Mesodermal cell (in vitro differentiated cells): ENCODE results near the gene FOXL2.

ENCODE experiments used
- H3K27ac ChIP-seq: 2 replicates; pipeline ENCODE4 v1.7.0; 2013; ENCODE audit warnings: mild to moderate bottlenecking, low read depth, low read length, moderate library complexity; ENCODE audit not compliant: severe bottlenecking
- H3K36me3 ChIP-seq: 2 replicates; pipeline ENCODE4 v1.7.1; 2013; ENCODE audit warnings: mild to moderate bottlenecking, low read length, moderate library complexity; ENCODE audit not compliant: control insufficient read depth, insufficient read depth
- H3K4me1 ChIP-seq: one replicate; pipeline ENCODE4 v1.7.1; 2013; ENCODE audit warnings: mild to moderate bottlenecking, low read length; ENCODE audit not compliant: insufficient read depth, control insufficient read depth, poor library complexity, severe bottlenecking
- H3K4me3 ChIP-seq: 2 replicates; pipeline ENCODE4 v1.7.0; 2013; ENCODE audit warnings: low read length, control low read depth, mild to moderate bottlenecking; ENCODE audit not compliant: insufficient read depth, poor library complexity, severe bottlenecking; ENCODE audit errors: extremely low read depth
- H3K9me3 ChIP-seq: 2 replicates; pipeline ENCODE4 v1.7.1; 2013; ENCODE audit warnings: mild to moderate bottlenecking, low read length, moderate library complexity; ENCODE audit not compliant: control insufficient read depth
- WGBS, 2 experiments: methylation state at CpG; one replicate each; pipeline ENCODE4 v1.1.5; 2013; ENCODE audit warnings: missing lambda C conversion rate in 2 of 2; ENCODE audit not compliant: insufficient coverage in 2 of 2; 5-methylcytosine and 5-hydroxymethylcytosine counted together

FOXL2 gene

DNA sequence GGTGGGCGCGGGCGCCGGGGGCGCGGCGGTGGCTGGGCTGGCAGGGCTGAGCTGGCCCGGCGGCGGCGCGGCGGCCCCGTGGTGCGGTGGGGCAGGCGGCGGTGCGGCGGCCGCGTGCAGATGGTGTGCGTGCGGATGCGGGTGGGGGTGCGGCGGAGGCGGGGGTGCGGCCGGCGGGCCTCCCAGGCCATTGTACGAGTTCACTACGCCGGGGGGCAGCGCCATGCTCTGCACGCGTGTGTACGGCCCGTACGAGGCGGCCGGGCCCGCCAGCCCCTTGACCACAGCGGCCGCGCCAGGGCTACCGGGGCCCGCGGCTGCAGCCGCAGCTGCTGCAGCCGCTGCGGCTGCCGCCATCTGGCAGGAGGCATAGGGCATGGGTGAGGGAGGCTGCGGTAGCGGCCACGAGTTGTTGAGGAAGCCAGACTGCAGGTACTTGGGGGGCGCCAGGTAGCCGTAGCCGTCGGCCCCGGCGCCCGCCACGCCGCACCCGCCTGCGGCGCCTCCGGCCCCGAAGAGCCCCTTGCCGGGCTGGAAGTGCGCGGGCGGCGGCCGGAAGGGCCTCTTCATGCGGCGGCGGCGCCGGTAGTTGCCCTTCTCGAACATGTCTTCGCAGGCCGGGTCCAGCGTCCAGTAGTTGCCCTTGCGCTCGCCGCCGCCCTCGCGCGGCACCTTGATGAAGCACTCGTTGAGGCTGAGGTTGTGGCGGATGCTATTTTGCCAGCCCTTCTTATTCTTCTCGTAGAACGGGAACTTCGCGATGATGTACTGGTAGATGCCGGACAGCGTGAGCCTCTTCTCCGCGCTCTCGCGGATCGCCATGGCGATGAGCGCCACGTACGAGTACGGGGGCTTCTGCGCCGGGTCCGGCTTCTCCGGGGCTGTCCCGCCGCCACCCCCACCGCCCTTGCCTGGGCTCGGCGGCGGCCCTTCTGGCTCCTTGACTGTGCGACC is 951 bp downstream of the FOXL2 start:
- Histone ChIP-seq H3K36me3 (no peaks in the 10 kb centered on the region), H3K4me3 (peak overlapping the region; percentile 41), H3K9me3 (no peaks in the 10 kb centered on the region), H3K27ac (no peak overlapping the region), H3K4me1 (peaks cover 21% of the 10 kb centered on the region)
- 1 to 2% methylated on average over 70 to 91 of the region's 120 CpGs for WGBS, 2 experiments

DNA sequence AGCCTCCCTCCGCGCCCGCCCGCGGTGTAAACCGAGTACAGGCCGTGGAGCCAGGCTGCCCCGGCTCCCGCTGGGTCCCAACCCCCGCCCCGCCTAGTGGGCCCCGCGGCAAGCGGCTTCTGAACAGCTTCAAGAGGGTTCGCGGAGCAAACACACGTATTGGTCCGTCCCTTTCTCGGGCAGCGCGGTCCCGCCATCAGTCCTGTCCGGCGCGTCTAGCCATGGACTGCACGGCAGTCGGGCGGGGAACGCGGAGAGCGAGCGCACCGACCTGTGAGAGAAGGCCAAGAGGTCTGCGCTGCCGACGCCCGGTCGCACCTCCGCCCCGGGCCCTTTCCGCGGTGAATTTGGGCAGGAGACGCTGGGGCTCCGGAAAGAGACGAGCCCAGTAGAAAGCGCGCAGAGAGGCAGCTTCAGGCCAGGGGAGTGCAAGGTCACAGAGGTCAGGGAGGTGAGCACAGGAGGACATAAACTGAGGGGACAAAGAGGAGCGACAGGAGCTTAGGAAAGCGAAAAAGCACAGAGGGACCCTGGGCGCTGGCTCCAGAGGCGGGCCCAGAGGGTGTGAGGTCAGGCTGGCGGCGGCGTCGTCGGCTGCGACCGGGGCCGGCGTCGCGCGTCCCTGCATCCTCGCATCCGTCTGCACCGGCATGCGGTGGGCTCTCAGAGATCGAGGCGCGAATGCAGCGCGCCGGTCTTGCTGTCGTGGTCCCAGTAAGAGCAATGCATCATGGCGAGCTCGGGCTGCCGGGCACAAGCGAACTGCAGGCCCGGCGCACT is 1.8 kb downstream of the FOXL2 start:
- H3K4me3 ChIP-seq: peak overlapping the region; percentile 27
- peaks cover 24% of the 10 kb centered on the region for H3K4me1 ChIP-seq
- H3K36me3 ChIP-seq: no peaks in the 10 kb centered on the region
- 2% methylated on average over 63 to 71 of the region's 80 CpGs for WGBS, 2 experiments
- H3K27ac ChIP-seq: no peak overlapping the region
- H3K9me3 ChIP-seq: no peaks in the 10 kb centered on the region

DNA sequence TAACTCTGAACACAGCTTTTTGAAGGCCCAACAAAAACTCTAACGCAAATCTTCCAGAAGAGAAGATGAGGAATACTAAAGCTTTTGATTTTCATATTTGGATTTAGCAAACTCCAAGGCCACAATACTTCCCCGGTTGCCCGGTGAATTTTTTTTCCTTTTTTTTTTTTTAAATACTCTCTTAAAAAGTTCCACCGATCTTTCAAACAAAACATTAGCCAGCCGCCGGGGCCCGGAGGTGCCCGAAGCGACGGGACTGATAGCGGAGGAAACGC is 2.3 kb downstream of the FOXL2 start:
- Histone ChIP-seq H3K4me1 (peaks cover 24% of the 10 kb centered on the region), H3K36me3 (no peaks in the 10 kb centered on the region), H3K4me3 (peak overlapping the region; percentile 27), H3K27ac (no peak overlapping the region), H3K9me3 (no peaks in the 10 kb centered on the region)
- 0% methylated on average over 3 of the region's 12 CpGs for WGBS, 2 experiments

DNA sequence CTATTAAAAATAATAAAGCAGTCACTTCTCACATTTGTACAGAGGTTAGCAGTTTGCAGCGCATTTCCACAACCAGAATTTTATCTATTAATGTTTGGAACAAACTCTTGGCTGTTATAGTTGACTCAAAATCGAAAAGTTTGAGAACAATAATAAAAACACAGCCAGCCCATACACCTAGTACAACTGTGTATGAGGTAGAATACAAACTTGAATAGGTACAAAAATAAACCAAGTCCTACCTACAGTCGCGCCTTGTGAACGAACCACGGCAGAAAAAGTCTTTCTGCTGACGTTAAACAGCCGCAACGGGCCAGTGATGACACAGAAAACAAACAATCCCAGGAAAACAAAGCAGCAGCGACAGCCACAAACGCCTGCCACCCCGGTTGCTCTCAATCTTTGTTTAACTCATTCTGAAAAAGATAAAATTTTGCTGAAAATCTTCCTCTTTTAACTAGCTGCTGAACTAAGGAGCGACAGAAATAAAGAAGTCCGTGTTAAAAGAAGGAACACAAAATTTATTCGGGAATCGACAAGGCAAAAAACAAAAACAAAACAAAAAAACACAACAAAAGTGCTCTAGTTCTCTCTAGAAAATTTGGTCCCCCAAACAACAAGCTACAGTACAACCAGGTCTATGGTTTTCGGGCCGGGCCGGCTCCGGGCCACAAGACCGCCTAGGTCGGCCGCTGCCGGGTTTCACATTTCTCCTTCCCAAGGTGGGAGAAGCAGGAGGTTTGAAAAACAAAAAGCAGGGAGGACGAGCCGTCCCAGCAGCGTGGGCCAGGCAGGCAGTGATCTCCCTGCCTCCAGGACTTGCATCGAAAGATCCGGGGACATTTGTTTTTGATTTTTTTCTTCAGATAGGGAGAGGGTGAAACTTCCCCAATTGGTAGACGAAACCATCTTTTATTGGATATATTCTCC is 2.9 kb downstream of the FOXL2 start:
- 0 to 2% methylated on average over 7 to 20 of the region's 30 CpGs for WGBS, 2 experiments
- no peaks in the 10 kb centered on the region for H3K36me3 ChIP-seq
- H3K4me3 ChIP-seq: peak overlapping the region; percentile 27

DNA sequence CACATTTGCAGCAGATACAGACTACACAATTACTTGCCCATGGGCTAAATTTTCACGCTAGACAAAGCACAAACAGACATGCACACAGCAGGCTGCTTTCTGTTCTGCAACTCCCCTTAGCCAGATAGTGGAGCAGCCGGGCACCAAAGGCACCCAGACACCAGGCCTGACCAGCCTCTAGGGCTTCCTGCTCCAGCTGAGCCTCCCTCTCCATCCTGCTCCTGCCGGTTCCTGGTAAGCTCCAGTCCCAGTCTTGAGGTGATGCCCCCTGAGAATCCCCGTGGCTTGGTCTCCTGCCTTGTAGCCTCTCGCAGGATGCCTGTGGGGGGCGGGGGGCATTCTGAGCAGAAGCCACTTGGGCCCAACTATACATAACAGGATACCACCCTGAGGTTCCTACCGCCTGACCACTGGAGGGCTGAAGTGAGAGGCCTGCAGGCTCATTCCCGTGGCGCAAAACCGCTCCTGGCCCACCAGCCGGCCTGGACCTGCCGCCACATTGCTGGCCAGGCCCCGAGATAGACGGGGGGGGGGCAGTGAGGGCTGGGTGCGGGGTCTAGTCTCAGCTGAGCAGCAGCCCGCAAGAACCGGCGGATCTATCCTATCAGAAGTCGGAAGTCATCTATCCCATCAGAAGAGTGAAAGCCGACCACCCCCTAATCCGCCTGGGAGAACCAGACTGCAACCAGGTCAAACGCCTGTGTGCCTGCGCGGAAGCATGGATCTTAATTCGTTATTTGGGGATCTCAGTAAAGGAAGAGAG is 3.9 kb downstream of the FOXL2 start:
- 12 to 28% methylated on average over 8 to 12 of the region's 25 CpGs for WGBS, 2 experiments
- no peak overlapping the region for H3K4me3 ChIP-seq
- no peak overlapping the region for H3K27ac ChIP-seq
- H3K9me3 ChIP-seq: no peaks in the 10 kb centered on the region
- H3K36me3 ChIP-seq: no peaks in the 10 kb centered on the region
- peaks cover 26% of the 10 kb centered on the region for H3K4me1 ChIP-seq

More for the DNA sequence above, 2.9 kb downstream of the FOXL2 start:
- no peak overlapping the region for H3K27ac ChIP-seq
- H3K4me1 ChIP-seq: peaks cover 24% of the 10 kb centered on the region
- H3K9me3 ChIP-seq: no peaks in the 10 kb centered on the region

DNA sequence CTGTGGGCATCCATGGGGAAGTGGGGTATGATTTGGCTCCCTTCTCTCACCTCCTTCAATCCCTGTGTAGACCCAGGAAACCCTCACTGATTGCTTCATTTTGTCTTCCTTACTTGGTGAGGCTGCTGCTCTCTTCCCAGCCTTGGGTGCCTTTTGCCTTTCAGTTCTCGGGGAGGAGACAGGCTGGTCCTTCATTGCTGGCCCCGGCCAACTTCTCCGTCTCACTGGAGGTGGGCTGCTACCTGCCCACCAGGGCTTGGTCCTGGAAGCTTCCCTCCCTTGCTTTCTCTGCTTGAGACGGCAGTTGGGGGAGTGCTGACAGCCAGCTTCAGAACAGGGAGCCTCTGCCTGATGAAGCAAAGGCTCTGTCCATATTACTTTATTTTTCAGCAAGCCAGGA is 4.7 kb downstream of the FOXL2 start:
- peaks cover 31% of the 10 kb centered on the region for H3K4me1 ChIP-seq
- H3K4me3 ChIP-seq: no peak overlapping the region
- WGBS, 2 experiments: 81 to 85% methylated on average over 4 of the region's 4 CpGs
- no peaks in the 10 kb centered on the region for H3K36me3 ChIP-seq
- H3K9me3 ChIP-seq: no peaks in the 10 kb centered on the region
- H3K27ac ChIP-seq: no peak overlapping the region

DNA sequence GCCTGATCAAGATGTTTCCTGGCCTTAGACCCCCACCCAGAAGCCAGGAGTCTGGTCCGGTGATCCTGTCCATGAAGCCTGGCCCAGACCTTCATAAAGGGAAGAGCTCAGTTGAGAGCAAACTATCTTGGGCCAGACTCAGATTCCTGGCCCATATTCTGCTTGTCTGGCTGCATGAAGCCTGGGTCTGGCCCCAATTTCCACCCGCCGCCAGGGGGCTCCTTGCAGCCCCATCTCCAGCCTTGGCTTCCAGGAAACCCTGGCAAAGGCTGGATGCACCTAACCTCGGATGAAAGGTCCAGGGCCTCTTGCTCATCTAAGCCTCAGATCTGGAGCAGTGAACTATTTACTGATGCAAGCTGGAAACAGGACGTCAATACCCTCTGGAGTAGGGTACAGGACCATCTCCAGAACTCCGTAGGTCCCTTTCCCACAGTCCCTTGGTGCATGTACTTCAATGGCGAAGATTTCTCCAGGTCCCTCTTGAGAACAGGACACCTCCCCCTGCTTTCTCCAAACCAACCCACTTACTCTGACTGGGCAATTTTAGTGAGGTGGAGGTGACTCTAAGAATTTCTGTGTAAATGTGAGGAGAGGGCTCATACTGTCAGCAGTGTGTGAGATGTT is 5.6 kb downstream of the FOXL2 start:
- no peaks in the 10 kb centered on the region for H3K9me3 ChIP-seq
- peaks cover 38% of the 10 kb centered on the region for H3K4me1 ChIP-seq
- 30 to 40% methylated on average over 6 of the region's 7 CpGs for WGBS, 2 experiments
- no peak overlapping the region for H3K4me3 ChIP-seq
- no peaks in the 10 kb centered on the region for H3K36me3 ChIP-seq
- no peak overlapping the region for H3K27ac ChIP-seq

DNA sequence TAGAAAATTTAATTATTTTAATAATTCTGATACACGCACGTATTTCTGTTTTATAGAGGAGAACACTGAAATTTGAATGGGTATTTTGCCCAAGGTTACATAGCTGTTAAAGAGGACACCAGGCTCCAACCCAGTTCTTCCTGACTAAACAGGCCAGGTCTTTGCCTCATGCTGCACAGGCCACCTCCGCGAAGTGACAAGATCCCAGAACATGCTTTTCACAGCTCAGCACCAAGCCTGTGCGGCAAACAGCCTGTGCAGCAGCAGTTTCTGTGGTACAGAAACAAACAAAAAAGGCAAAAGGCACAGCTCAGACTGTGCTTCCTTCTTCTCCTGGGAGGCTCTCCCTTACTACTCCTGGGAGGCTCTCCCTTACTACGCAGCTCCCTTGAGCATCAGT is 6.5 kb downstream of the FOXL2 start:
- H3K9me3 ChIP-seq: no peaks in the 10 kb centered on the region
- 64 to 86% methylated on average over 4 of the region's 6 CpGs for WGBS, 2 experiments
- no peak overlapping the region for H3K27ac ChIP-seq
- peaks cover 38% of the 10 kb centered on the region for H3K4me1 ChIP-seq
- no peaks in the 10 kb centered on the region for H3K36me3 ChIP-seq
- no peak overlapping the region for H3K4me3 ChIP-seq

DNA sequence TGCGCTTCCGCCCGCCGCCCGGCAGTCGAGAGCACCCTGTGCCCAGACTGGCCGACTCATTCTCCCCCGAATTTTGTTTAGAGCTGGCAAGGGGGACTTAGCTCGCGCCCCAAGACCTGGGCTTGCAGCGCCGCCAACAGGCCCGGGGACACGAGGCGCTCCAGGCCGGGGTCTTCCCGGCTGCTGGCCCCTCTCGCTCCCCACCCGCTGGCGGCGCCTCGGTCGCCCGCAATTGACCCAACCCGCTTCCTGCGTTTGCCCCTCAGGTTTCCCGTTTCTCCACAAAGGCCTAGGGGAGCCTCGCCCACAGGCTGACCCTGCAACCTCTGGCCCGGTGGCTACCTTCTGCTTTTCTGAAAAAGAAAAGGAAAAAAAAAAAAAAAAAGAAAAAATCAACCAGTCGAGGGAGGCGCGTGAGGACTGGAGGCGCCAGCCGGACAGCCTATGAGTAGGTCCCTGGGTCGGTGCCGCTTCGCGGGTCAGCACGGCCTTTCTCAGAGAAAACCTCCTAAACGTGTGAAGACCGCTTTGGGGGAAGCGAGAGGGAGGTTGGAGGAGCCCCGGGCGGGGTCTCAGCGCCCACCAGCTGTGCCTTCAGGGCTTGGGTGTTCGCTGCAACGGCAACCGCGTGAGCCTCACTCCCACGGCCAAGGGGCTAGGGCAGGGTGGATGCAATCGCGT is 7.2 kb downstream of the FOXL2 start:
- 1 to 4% methylated on average over 21 to 36 of the region's 52 CpGs for WGBS, 2 experiments
- H3K4me3 ChIP-seq: peak overlapping the region; percentile 16

More for the DNA sequence above, 7.2 kb downstream of the FOXL2 start:
- no peak overlapping the region for H3K27ac ChIP-seq
- no peaks in the 10 kb centered on the region for H3K36me3 ChIP-seq
- no peaks in the 10 kb centered on the region for H3K9me3 ChIP-seq
- H3K4me1 ChIP-seq: peaks cover 38% of the 10 kb centered on the region
